HG02938 (cell line): Measurements from ENCODE around the gene F11R.
"Not testable (repeated sequence)": the region's sequence is repeated elsewhere in the genome, so short reads cannot be mapped to it uniquely, and the experiment has no call there.

Experiments
- ATAC-seq: cut with Tn5 transposase; IDR thresholded peaks from one replicate; pipeline ENCODE4 v1.9.1; 2021; ENCODE audit warnings: mild to moderate bottlenecking, moderate library complexity; ENCODE audit not compliant: unreplicated experiment

F11R gene

GRCh38 chr1:160978510-160978927 lies 42.4 kb downstream of the F11R start:
- no peak for ATAC-seq

DNA sequence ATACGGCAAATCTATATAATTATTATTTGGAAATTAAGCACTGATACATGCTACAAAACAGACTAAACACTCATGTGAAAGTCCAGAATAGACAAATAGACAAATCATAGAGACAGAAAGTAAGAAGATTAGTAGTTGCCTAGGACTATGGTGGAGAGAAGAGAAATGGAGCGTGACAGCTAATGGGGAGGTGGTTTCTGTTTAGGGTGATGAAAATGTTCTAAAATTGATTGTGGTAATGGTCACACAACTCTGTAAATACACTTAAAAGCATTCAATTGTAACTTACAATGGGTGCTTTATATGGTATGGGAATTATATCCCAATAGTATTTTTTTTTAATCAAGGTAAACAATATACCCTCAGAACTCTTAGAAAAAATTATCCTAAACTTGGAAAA lies 45.9 kb downstream of the F11R start:
- ATAC-seq: no peak

DNA sequence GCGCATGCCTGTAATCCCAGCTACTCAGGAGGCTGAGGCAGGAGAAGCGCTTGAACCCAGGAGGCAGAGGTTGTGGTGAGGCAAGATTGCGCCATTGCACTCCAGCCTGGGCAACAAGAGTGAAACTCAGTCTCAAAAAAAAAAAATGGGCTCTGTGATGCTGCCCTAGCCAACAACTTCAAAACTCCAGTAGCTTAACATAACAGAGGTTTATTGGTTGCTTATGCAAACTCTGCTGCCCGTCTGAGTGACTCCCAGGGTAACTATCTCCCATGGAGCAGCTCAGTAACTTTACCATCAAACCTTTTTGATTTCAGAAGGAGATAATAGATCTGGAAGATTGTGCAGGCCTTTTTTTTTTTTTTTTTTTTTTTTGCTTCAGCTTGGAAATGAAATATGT lies 47.5 kb downstream of the F11R start:
- no peak for ATAC-seq

- ATAC-seq: no peak
Observed at GRCh38 chr1:160972939-160973338, 48.0 kb downstream of the F11R start.

DNA sequence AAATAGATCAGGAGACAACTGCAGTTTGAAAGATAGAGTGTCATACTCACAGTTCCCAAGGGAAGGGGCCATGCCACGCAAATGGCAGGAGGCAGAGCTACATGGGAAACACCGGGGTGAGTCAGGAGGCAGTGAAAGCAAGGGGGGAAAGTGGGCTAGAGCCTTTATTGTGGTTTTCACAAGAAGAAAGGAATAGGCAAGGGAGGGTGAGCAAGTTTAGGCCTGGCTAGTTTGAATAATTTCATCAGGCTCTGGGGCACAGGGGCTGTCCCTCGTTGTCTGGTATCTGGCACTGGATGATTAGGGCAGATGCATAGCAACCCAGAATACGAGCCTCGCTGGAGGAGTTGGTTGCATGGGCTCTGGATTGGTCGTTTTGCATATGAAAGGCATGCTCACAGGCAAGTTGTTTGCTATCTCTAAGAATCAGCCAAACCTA lies 49.3 kb downstream of the F11R start:
- peak; percentile 49 for ATAC-seq

DNA sequence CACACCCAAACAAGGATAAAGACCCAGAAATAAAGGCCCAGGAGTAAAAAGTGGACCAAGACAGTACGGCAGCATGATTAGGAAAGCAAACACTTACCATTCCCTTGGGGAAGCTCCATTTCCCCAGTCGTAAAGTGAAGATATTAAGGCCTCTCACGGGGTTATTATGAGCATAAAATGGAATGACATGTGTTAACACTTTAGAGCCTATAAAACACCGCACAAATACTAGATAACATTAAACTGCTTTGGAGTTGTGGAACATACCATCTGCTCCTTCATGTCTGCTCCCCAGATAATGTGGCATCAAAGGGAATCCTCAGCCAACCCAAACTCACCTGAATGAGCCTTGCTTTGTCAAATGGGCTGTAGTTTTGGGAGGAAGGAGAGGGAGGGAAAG lies 57.4 kb downstream of the F11R start:
- ATAC-seq: no peak

GRCh38 chr1:160961419-160961818 lies 59.5 kb downstream of the F11R start:
- no peak for ATAC-seq

DNA sequence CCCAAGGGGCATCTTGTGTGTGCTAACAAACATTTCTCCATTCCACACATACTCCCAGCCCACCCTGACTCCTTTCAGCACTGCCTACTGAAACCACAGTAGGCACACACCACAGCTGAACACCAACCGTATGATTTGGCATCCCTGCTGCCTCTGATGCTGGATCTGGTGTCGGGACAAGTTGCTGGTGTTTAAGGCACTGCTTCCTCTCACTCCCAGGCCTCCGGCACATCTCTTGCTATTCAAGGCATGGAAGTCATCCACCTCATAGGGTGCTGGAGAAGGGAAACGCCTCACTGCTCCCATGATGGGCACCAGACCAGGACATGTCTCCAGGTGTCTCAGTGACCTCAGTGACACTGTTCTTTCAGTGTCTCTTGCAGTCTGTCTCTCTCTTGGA lies 64.0 kb downstream of the F11R start:
- no peak for ATAC-seq

DNA sequence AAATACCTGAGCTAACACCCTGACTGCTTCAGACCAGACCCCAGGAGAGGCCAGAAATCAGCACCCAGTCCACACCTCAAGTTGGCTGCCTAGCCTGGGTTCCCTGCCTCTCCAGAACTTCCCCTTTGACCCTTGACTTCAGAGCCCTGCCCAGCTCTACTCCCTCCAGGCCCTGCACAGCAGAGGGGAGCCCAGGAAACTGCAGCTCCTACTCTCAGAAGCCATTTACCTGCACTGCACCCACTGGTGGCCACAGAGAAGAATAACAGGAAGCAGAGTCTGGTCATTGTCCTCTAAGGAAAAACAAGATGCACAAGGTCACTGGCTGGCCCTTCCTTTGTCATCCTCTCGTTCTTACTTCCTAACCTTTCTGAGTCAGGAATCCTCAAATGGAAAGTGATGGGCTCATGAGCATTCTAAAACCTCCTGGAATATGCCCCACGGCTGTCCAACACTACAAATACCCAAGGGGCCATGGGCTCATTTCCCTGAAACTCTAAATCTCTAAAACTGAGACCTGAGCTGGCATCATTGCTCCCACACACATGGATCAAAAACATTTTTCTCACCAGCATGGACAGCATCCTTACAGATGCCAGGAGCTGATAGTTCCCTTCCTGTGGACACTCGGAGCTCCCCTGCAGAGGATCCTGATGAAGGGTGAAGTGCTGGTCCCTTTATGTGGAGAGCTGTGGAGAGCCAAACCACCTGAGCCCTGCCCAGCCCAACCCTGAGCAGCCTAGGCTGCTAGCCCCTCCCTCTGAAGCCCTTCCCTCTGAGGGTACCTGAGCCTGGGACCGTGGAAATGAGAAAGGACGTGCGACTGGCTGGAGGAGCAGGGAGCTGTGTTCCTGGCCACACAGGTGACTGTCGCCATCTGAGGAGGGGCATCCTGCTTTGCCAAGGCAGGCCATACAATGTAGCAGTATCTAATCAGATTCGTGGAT lies 66.5 kb downstream of the F11R start, which contains the start of gene ITLN2:
ITLN2 (minus strand) TSS at position 652 of the 947 bp plus-strand sequence; CDS start at position 584, 68 bp downstream.
- ATAC-seq: no peak

- no peak for ATAC-seq
Observed at GRCh38 chr1:160953030-160953429, 67.9 kb downstream of the F11R start.

DNA sequence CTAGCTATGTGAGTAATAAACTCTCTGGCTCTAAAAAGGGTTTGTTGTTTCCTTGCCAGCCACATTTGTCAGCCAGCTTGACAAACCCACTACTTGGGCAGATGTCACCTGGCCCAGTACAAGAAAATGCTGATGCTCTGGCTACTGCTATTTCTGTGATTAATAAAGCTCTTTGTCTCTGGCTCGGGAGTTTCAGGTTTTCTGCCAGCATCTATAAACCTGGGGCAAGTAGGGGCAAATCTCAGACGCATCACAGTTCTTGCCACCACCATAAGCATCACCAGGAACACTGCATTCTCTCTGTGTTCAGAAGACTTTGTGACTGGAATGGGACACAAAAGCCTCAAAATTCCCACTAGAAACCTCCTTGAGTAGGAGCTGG lies 68.8 kb downstream of the F11R start:
- no peak for ATAC-seq

- no peak for ATAC-seq
Observed at GRCh38 chr1:160951443-160952128, 69.4 kb downstream of the F11R start.

GRCh38 chr1:160950657-160951056 lies 70.3 kb downstream of the F11R start:
- ATAC-seq: no peak

GRCh38 chr1:160949881-160950280 lies 71.1 kb downstream of the F11R start:
- no peak for ATAC-seq

DNA sequence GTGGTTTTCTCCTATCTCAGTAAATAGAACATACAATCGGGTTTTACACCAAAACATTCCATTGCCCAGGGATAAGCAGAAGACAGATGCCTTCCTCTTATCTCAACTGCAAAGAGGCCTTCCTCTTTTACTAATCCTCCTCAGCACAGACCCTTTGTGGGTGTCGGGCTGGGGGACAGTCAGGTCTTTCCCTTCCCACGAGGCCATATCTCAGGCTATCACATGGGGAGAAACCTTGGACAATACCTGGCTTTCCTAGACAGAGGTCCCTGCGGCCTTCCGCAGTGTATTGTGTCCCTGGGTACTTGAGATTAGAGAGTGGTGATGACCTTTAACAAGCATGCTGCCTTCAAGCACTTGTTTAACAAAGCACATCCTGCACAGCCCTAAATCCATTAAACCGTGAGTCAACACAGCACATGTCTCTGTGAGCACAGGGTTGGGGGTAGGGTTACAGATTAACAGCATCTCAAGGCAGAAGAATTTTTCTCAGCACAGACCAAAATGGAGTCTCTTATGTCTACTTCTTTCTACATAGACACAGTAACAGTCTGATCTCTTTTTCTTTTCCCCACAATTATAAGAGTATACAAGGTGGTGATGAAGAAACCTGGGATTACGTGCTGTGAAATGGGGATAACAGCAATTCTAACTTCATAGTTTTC lies 71.6 kb downstream of the F11R start:
- ATAC-seq: not testable (repeated sequence)

GRCh38 chr1:160947174-160947759 lies 73.7 kb downstream of the F11R start:
- ATAC-seq: not testable (repeated sequence)

- ATAC-seq: not testable (repeated sequence)
Observed at GRCh38 chr1:160945881-160946280, 75.1 kb downstream of the F11R start.
